Keratinocyte (primary cell): ENCODE data around the gene SOX5. TPM values are rescaled to one million over a fixed set of nuclear protein-coding genes. Genes with fewer than 3 reads are reported as not detected.
"Not testable (repeated sequence)": the region's sequence is repeated elsewhere in the genome, so short reads cannot be mapped to it uniquely, and the experiment has no call there.

Experiments used
- DNase-seq: peaks from one replicate; pipeline ENCODE4 v3.0.0-alpha.2; 2011; ENCODE audit warnings: low read depth, missing footprints, low spot score
- FAIRE-seq: peaks from 2 replicates; lab custom pipeline; 2011; peaks lifted over from hg19 to GRCh38; lab: Jason Lieb, UNC
- H2AFZ ChIP-seq: 2 replicates; pipeline ENCODE4 v1.6.0; 2012; ENCODE audit warnings: low read length, control low read depth, inconsistent platforms; ENCODE audit not compliant: control insufficient read depth
- H3K27ac ChIP-seq: 2 replicates; pipeline ENCODE4 v1.5.1; 2011; ENCODE audit warnings: low read length; ENCODE audit not compliant: control insufficient read depth, insufficient read depth
- H3K27me3 ChIP-seq: 3 replicates; pipeline ENCODE4 v1.6.0; 2011; ENCODE audit warnings: low read length; ENCODE audit not compliant: control insufficient read depth, insufficient read depth; ENCODE audit errors: extremely low read depth
- H3K36me3 ChIP-seq, 2 experiments: 2 replicates in 1 of 2; 3 replicates in 1 of 2; pipeline ENCODE4 v1.5.1; 2011; ENCODE audit warnings: low read length in 2 of 2, mild to moderate bottlenecking in 1 of 2; ENCODE audit not compliant: control insufficient read depth in 2 of 2, insufficient read depth in 2 of 2; ENCODE audit errors: extremely low read depth in 1 of 2
- H3K4me1 ChIP-seq: 3 replicates; pipeline ENCODE4 v1.5.1; 2011; ENCODE audit warnings: low read length; ENCODE audit not compliant: control insufficient read depth, insufficient read depth; ENCODE audit errors: extremely low read depth
- H3K4me2 ChIP-seq: 3 replicates; pipeline ENCODE4 v1.6.0; 2011; ENCODE audit warnings: low read depth, low read length; ENCODE audit not compliant: control insufficient read depth, insufficient read depth; ENCODE audit errors: extremely low read depth
- H3K4me3 ChIP-seq, 3 experiments: fragments of 200-600 bp in 1 of 3; sonication (generic) in 1 of 3; 2 replicates in 2 of 3; 3 replicates in 1 of 3; pipeline ENCODE4 v1.5.1; 2011 to 2016; ENCODE audit warnings: low read length in 3 of 3, mild to moderate bottlenecking in 3 of 3, control low read depth in 2 of 3, inconsistent platforms in 1 of 3, low read depth in 1 of 3, mixed read lengths in 1 of 3, mixed run types in 1 of 3, moderate library complexity in 1 of 3; ENCODE audit not compliant: control insufficient read depth in 2 of 3, insufficient read depth in 2 of 3; ENCODE audit errors: extremely low read depth in 1 of 3
- H3K79me2 ChIP-seq: 2 replicates; pipeline ENCODE4 v1.6.0; 2012; ENCODE audit warnings: low read length; ENCODE audit not compliant: control insufficient read depth, insufficient read depth
- H3K9ac ChIP-seq: 3 replicates; pipeline ENCODE4 v1.6.0; 2011; ENCODE audit warnings: low read length; ENCODE audit not compliant: control insufficient read depth, insufficient read depth; ENCODE audit errors: extremely low read depth
- H3K9me1 ChIP-seq: 3 replicates; pipeline ENCODE4 v1.6.0; 2011; ENCODE audit warnings: low read length; ENCODE audit not compliant: control insufficient read depth, insufficient read depth; ENCODE audit errors: extremely low read depth
- H3K9me3 ChIP-seq: 2 replicates; pipeline ENCODE4 v1.5.1; 2012; ENCODE audit warnings: low read depth, low read length; ENCODE audit not compliant: control insufficient read depth
- H4K20me1 ChIP-seq: 3 replicates; pipeline ENCODE4 v1.6.0; 2011; ENCODE audit warnings: low read length; ENCODE audit not compliant: control insufficient read depth, insufficient read depth; ENCODE audit errors: extremely low read depth
- CTCF ChIP-seq, 3 experiments: IDR thresholded peaks in 1 of 3; conservative IDR thresholded peaks in 1 of 3; optimal IDR thresholded peaks in 1 of 3; 2 replicates in 2 of 3; 3 replicates in 1 of 3; pipeline versions ENCODE3 to v1.5.1; 2011; ENCODE audit warnings: low read length in 3 of 3, mild to moderate bottlenecking in 3 of 3, moderate library complexity in 2 of 3, control low read depth in 1 of 3, inconsistent platforms in 1 of 3; ENCODE audit not compliant: insufficient read depth in 2 of 3; ENCODE audit errors: extremely low read depth in 1 of 3
- EZH2 ChIP-seq: IDR thresholded peaks from one replicate; pipeline ENCODE4 v1.6.1; 2012; ENCODE audit warnings: inconsistent platforms, mild to moderate bottlenecking, low read length, moderate library complexity
- dilution Hi-C: fragments of 300-500 bp; cut with MboI; formaldehyde crosslinking; loops from one replicate; pipeline ENCODE4 v1.7.0; 2020; ENCODE audit warnings: low sequenced_read_pairs; ENCODE audit not compliant: extremely low pct_ligation_motif_present
- polyA plus RNA-seq, 5 experiments: library from polyadenylated mRNA; depleted of rRNA in 3 of 5; stranded (reverse) in 3 of 5; stranded (forward) in 1 of 5; unstranded in 1 of 5; fragments of >200 nt; gene quantifications; 1 replicate in 1 of 5; 2 replicates in 3 of 5; 3 replicates in 1 of 5; pipeline versions ENCODE4 v1.2.1 to v1.2.3, GENCODE V29; 2011 to 2012; ENCODE audit warnings: missing spikeins in 2 of 5, low read depth in 1 of 5, low replicate concordance in 1 of 5

Gene SOX5
- polyA plus RNA-seq, 1 donor (not counting 4 experiments of a cell fraction or from before 2014, with no cell fraction given), result not detected

GRCh38 chr12:23495472-23495871, 454.0 kb downstream of the SOX5 start:
- no peaks in the 10 kb centered on the region for H3K27me3 ChIP-seq
- no peak overlapping the region for H3K27ac ChIP-seq
- H3K4me3 ChIP-seq, result no peak overlapping the region
- no peaks in the 10 kb centered on the region for H3K79me2 ChIP-seq
- dilution Hi-C loops, result no loop called here
- H3K36me3 ChIP-seq, result no peaks in the 10 kb centered on the region
- no peaks in the 10 kb centered on the region for H4K20me1 ChIP-seq
- no peak overlapping the region for H3K4me2 ChIP-seq
- FAIRE-seq (no peak), DNase-seq (no peak)
- TF ChIP-seq CTCF (optimal IDR thresholded peaks at IDR 0.05 in 1 of 3, IDR thresholded peaks at IDR 0.05 in 1 of 3, conservative IDR thresholded peaks at IDR 0.05 in 1 of 3; ENCODE audit: extremely low read depth in 1 of 3, insufficient read depth in 2 of 3, low read length in 3 of 3) (no peak), EZH2 (no peak)
- H2AFZ ChIP-seq, result no peak overlapping the region
- no peaks in the 10 kb centered on the region for H3K9me1 ChIP-seq
- H3K9ac ChIP-seq, result no peak overlapping the region
- no peaks in the 10 kb centered on the region for H3K9me3 ChIP-seq
- H3K4me1 ChIP-seq, result no peaks in the 10 kb centered on the region

DNA sequence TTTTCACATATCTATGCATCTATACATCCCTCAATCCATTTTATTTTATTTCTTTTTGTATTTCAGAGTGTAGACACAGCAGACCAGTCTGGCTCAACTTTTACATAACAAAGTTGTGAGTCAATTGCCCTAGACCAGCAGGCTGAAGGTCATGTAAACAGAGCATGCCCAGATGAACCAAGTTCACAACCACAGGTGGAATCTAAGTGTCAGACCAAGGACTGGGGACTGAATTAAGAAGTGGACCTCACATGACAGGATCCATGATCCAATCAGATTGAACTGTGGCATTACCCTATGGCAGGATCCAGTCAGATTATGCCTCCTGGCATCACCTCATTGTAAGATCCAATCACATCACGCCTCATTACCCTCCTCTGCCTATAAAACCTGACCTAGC, 455.8 kb downstream of the SOX5 start:
- DNase-seq, result no peak
- H3K79me2 ChIP-seq, result no peaks in the 10 kb centered on the region
- H2AFZ ChIP-seq, result no peak overlapping the region
- dilution Hi-C loops, result no loop called here
- H3K27me3 ChIP-seq, result no peaks in the 10 kb centered on the region
- H3K36me3 ChIP-seq, result no peaks in the 10 kb centered on the region
- H3K9ac ChIP-seq, result no peak overlapping the region
- no peak overlapping the region for H3K27ac ChIP-seq
- no peaks in the 10 kb centered on the region for H3K9me3 ChIP-seq
- TF ChIP-seq CTCF (optimal IDR thresholded peaks at IDR 0.05 in 1 of 3, IDR thresholded peaks at IDR 0.05 in 1 of 3, conservative IDR thresholded peaks at IDR 0.05 in 1 of 3; ENCODE audit: extremely low read depth in 1 of 3, insufficient read depth in 2 of 3, low read length in 3 of 3) (no peak), EZH2 (no peak)
- H3K4me2 ChIP-seq, result no peak overlapping the region
- no peak for FAIRE-seq
- H3K4me1 ChIP-seq, result no peaks in the 10 kb centered on the region
- H4K20me1 ChIP-seq, result no peaks in the 10 kb centered on the region
- no peaks in the 10 kb centered on the region for H3K9me1 ChIP-seq
- no peak overlapping the region for H3K4me3 ChIP-seq

- H3K27ac ChIP-seq, DNase-seq, H4K20me1 ChIP-seq, H3K9me1 ChIP-seq, FAIRE-seq, H3K27me3 ChIP-seq, H3K4me2 ChIP-seq, H3K9me3 ChIP-seq, H2AFZ ChIP-seq, H3K4me3 ChIP-seq, H3K36me3 ChIP-seq, H3K4me1 ChIP-seq, H3K9ac ChIP-seq, dilution Hi-C loops, H3K79me2 ChIP-seq: not testable (repeated sequence)
Observed at GRCh38 chr12:23491029-23491428, 458.4 kb downstream of the SOX5 start.
